WTC11 (cell line): Measurements from ENCODE around the gene MTTP.

Source experiments
- TCF7 ChIP-seq: sonication (generic); formaldehyde crosslinking; IDR thresholded peaks from 2 replicates; pipeline ENCODE4 v1.8.0; 2022; ENCODE audit warnings: mild to moderate bottlenecking, low read depth, missing genetic modification reagents, moderate library complexity
- TF ChIP-seq, protein P1 (sequence below): sonication (generic); formaldehyde crosslinking; conservative IDR thresholded peaks from 2 replicates; pipeline ENCODE4 v1.8.1; 2022; ENCODE audit warnings: mild to moderate bottlenecking, missing genetic modification reagents

DNA sequence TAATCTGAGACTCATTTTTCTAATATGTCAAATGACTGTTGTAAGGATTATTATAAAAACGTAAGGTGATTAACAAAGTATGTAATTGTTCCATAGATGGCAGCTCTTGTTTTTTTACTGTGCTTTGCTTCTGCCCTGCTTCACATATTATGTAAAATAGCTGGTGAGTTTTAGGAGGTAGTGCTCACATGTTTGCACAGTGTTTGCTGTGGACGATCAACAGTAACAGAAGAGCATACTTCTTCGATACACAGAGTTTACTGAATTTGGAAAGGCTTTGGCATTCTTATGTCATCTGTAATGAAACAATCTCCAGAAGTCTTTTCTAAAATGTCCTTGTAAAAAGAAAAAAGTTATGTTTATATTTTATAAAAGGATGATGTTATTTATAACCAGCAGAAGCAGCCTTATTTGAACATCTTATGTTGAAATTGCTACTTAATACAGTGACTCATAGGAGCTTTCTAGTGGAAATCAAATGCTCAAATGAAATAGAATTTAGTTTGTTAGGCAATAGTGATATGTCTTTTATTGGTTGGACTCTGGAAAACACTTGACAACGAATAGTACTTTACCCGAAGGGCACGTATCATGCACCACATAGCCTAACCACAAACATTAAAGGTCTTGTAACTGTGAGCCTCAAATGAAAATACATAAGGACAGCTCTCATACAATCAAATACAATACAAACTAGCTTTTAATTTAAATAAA, 1.9 kb upstream of the MTTP start:
- TF ChIP-seq, protein P1, sequence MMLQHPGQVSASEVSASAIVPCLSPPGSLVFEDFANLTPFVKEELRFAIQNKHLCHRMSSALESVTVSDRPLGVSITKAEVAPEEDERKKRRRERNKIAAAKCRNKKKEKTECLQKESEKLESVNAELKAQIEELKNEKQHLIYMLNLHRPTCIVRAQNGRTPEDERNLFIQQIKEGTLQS (CRISPR knock-in tag): no peak
- no peak for TF ChIP-seq TCF7 (CRISPR knock-in tag)
